ENCODE data around the gene ABHD15. TPM values are rescaled to one million over a fixed set of nuclear protein-coding genes. Genes with fewer than 3 reads are reported as not detected.

The ABHD15 gene
- polyA plus RNA-seq, 1 donor from 2014 or later: 0.21 TPM

GRCh38 chr17:29587591-29587990 lies 20.8 kb upstream of the ABHD15 start:
- H3K36me3 ChIP-seq (ENCODE audit: insufficient read depth, low read length): no peaks in the 10 kb centered on the region
- no peaks in the 10 kb centered on the region for H3K9me3 ChIP-seq (ENCODE audit: low read length)
- H3K4me2 ChIP-seq (ENCODE audit: low read length): peak overlapping the region; percentile 58
- H3K27ac ChIP-seq (ENCODE audit: low read length): no peak overlapping the region
- peaks cover 31% of the 10 kb centered on the region for H3K79me2 ChIP-seq (replicated peaks; ENCODE audit: insufficient read depth, low read length)
- no peak for TF ChIP-seq CTCF (IDR thresholded peaks at IDR 0.05; ENCODE audit: poor library complexity, severe bottlenecking)
- TF ChIP-seq POLR2AphosphoS5 (IDR thresholded peaks at IDR 0.05): no peak
- TF ChIP-seq REST (IDR thresholded peaks at IDR 0.05; ENCODE audit: borderline replicate concordance): no peak
- no peak for TF ChIP-seq EP300 (conservative IDR thresholded peaks at IDR 0.05; ENCODE audit: poor library complexity, severe bottlenecking)
- no peak for TF ChIP-seq RAD21 (conservative IDR thresholded peaks at IDR 0.05)
- TF ChIP-seq MXI1 (conservative IDR thresholded peaks at IDR 0.05; ENCODE audit: poor library complexity, severe bottlenecking): no peak
- no peak for TF ChIP-seq TAF1 (IDR thresholded peaks at IDR 0.05; ENCODE audit: low read depth)
- TF ChIP-seq EZH2 (IDR thresholded peaks at IDR 0.05; ENCODE audit: borderline replicate concordance, insufficient read depth, low read length, poor library complexity, severe bottlenecking): no peak
- TF ChIP-seq SMC3 (conservative IDR thresholded peaks at IDR 0.05; ENCODE audit: poor library complexity): no peak
- H3K9me2 ChIP-seq (ENCODE audit: insufficient read depth, low read length): no peaks in the 10 kb centered on the region
- H3K27me3 ChIP-seq (ENCODE audit: insufficient read depth, low read depth, low read length): no peaks in the 10 kb centered on the region
- H3F3A ChIP-seq (ENCODE audit: insufficient read depth, low read length, poor library complexity, severe bottlenecking): peaks cover 2% of the 10 kb centered on the region
- H4K20me1 ChIP-seq (ENCODE audit: insufficient read depth): peaks cover 15% of the 10 kb centered on the region
- H3K4me3 ChIP-seq (ENCODE audit: low read length): peak overlapping the region; percentile 97
- no peak overlapping the region for H2AFZ ChIP-seq (ENCODE audit: low read depth, low read length)
- peak overlapping the region; percentile 85 for H3K9ac ChIP-seq (ENCODE audit: low read length)

DNA sequence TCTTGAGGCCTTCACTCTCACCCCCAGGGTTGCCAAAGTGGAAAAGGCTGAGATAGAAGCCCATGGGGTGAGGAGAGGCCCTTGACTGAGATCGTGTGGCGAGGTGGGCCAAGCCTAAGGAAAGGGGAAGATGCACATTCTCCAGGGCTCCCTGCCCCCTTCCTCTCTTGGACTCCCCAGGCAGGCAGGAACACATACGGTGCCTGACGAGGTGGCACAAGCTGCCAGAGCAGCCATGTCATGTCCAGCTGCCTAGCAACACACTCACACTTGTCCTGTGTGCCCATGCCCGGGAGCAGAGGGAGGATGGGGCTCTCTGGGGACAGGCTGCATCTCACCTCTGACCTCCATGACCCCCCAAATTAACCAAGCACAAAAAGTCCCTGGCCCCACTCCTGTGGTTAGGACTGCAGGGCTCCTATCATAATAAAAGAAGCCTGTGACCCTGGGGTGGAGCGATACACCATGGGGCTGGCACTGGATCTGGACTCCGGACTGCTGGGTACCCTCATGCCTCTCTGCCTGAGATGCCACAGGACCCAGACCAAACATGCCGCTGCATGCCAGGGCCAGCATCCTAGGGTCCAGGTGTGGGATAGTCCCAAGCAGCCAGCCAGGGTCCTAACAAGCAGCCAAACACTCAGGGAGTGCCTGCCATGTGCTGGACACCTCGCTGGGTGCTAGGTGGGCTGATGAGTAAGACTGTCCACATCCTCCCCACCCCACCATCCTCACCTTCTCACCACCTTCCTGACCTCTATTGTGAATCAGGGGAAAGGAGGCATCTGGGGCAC lies 20.0 kb upstream of the ABHD15 start:
- Histone ChIP-seq H3K9me3 (ENCODE audit: low read length) (no peaks in the 10 kb centered on the region), H3K36me3 (ENCODE audit: insufficient read depth, low read length) (no peaks in the 10 kb centered on the region), H3K4me2 (ENCODE audit: low read length) (no peak overlapping the region), H4K20me1 (ENCODE audit: insufficient read depth) (peaks cover 15% of the 10 kb centered on the region), H3F3A (ENCODE audit: insufficient read depth, low read length, poor library complexity, severe bottlenecking) (peaks cover under 1% of the 10 kb centered on the region), H2AFZ (ENCODE audit: low read depth, low read length) (no peak overlapping the region), H3K27ac (ENCODE audit: low read length) (no peak overlapping the region), H3K79me2 (replicated peaks; ENCODE audit: insufficient read depth, low read length) (peaks cover 33% of the 10 kb centered on the region), H3K9ac (ENCODE audit: low read length) (no peak overlapping the region), H3K27me3 (ENCODE audit: insufficient read depth, low read depth, low read length) (no peaks in the 10 kb centered on the region), H3K4me3 (ENCODE audit: low read length) (peak overlapping the region; percentile 97), H3K9me2 (ENCODE audit: insufficient read depth, low read length) (no peaks in the 10 kb centered on the region)
- no peak for TF ChIP-seq EZH2 (IDR thresholded peaks at IDR 0.05; ENCODE audit: borderline replicate concordance, insufficient read depth, low read length, poor library complexity, severe bottlenecking)
- no peak for TF ChIP-seq REST (IDR thresholded peaks at IDR 0.05; ENCODE audit: borderline replicate concordance)
- TF ChIP-seq EP300 (conservative IDR thresholded peaks at IDR 0.05; ENCODE audit: poor library complexity, severe bottlenecking): no peak
- no peak for TF ChIP-seq MXI1 (conservative IDR thresholded peaks at IDR 0.05; ENCODE audit: poor library complexity, severe bottlenecking)
- TF ChIP-seq CTCF (IDR thresholded peaks at IDR 0.05; ENCODE audit: poor library complexity, severe bottlenecking): no peak
- no peak for TF ChIP-seq POLR2AphosphoS5 (IDR thresholded peaks at IDR 0.05)
- TF ChIP-seq RAD21 (conservative IDR thresholded peaks at IDR 0.05): no peak
- no peak for TF ChIP-seq SMC3 (conservative IDR thresholded peaks at IDR 0.05; ENCODE audit: poor library complexity)
- no peak for TF ChIP-seq TAF1 (IDR thresholded peaks at IDR 0.05; ENCODE audit: low read depth)
